K562 (cell line): ENCODE results near the gene KLB. TPM values are rescaled to one million over a fixed set of nuclear protein-coding genes. Genes with fewer than 3 reads are reported as not detected.

Source experiments
- ADNP ChIP-seq: fragments of 200-800 bp; sonication (Bioruptor generic); IDR thresholded peaks from 2 replicates; pipeline ENCODE4 v1.6.1; 2016; ENCODE audit warnings: missing genetic modification characterization, missing compliant biosample characterization
- AFF1 ChIP-seq, 2 experiments: fragments of 450-650 bp; IDR thresholded peaks; 2 replicates each; pipeline ENCODE4 v1.6.1; 2018; ENCODE audit warnings: mild to moderate bottlenecking in 2 of 2, low read depth in 1 of 2; ENCODE audit not compliant: partially characterized antibody in 2 of 2
- E2F5 ChIP-seq: sonication (generic); formaldehyde crosslinking; IDR thresholded peaks from 2 replicates; pipeline ENCODE4 v1.8.0; 2022; ENCODE audit warnings: mild to moderate bottlenecking, missing genetic modification reagents
- ELK1 ChIP-seq: sonication (generic); formaldehyde crosslinking; IDR thresholded peaks from 2 replicates; pipeline ENCODE4 v1.8.1; 2022; ENCODE audit warnings: missing genetic modification reagents
- FOXM1 ChIP-seq, 2 experiments: fragments of 450-650 bp in 1 of 2; sonication (generic) in 1 of 2; formaldehyde crosslinking in 1 of 2; IDR thresholded peaks; 2 replicates each; pipeline versions ENCODE4 v1.6.1 to v1.9.0; 2017 to 2022; ENCODE audit warnings: low read depth in 2 of 2, mild to moderate bottlenecking in 2 of 2, missing genetic modification reagents in 1 of 2, moderate library complexity in 1 of 2
- KHSRP ChIP-seq: fragments of 450-650 bp; IDR thresholded peaks from 2 replicates; pipeline ENCODE4 v1.6.1; 2017
- MEF2A ChIP-seq: IDR thresholded peaks from 2 replicates; pipeline ENCODE4 v1.6.1; 2011; ENCODE audit warnings: low read depth, mild to moderate bottlenecking, low read length, moderate library complexity; ENCODE audit not compliant: control insufficient read depth
- MTA2 ChIP-seq: fragments of 450-650 bp; IDR thresholded peaks from 2 replicates; pipeline ENCODE4 v1.6.1; 2016; ENCODE audit warnings: low read depth
- SMAD2 ChIP-seq: fragments of 150-350 bp; IDR thresholded peaks from 2 replicates; pipeline ENCODE4 v1.6.1; 2014; ENCODE audit warnings: low read depth, mild to moderate bottlenecking, low read length
- SMARCA4 ChIP-seq: fragments of 450-650 bp; IDR thresholded peaks from 2 replicates; pipeline ENCODE4 v1.6.1; 2016
- STAG1 ChIP-seq: sonication (generic); formaldehyde crosslinking; IDR thresholded peaks from 2 replicates; pipeline ENCODE4 v1.5.0; 2020; ENCODE audit warnings: missing genetic modification reagents, borderline replicate concordance
- TGIF2 ChIP-seq: sonication (generic); formaldehyde crosslinking; IDR thresholded peaks from 2 replicates; pipeline ENCODE4 v1.8.1; 2022; ENCODE audit warnings: mild to moderate bottlenecking, missing genetic modification reagents, moderate library complexity
- UBTF ChIP-seq, 2 experiments: IDR thresholded peaks; 2 replicates each; pipeline ENCODE4 v1.6.1; 2012; ENCODE audit warnings: improper control_type of control experiment in 2 of 2, low read depth in 2 of 2, low read length in 2 of 2, borderline replicate concordance in 1 of 2
- ZBTB9 ChIP-seq: fragments of 450-650 bp; formaldehyde crosslinking; IDR thresholded peaks from 2 replicates; pipeline ENCODE4 v1.4.0; 2020; ENCODE audit warnings: mild to moderate bottlenecking, moderate library complexity
- ZFP36 ChIP-seq: fragments of 150-350 bp; IDR thresholded peaks from 2 replicates; pipeline ENCODE4 v1.6.1; 2018; ENCODE audit warnings: low read length, low read depth; ENCODE audit not compliant: partially characterized antibody
- ZNF224 ChIP-seq: sonication (generic); formaldehyde crosslinking; IDR thresholded peaks from 2 replicates; pipeline ENCODE4 v1.8.0; 2022; ENCODE audit warnings: mild to moderate bottlenecking, missing genetic modification reagents
- ZNF263 ChIP-seq: sonication (generic); formaldehyde crosslinking; IDR thresholded peaks from 2 replicates; pipeline ENCODE4 v1.8.0; 2022; ENCODE audit warnings: mild to moderate bottlenecking, missing genetic modification reagents, borderline replicate concordance
- ZNF589 ChIP-seq: fragments of 200-800 bp; sonication (Bioruptor generic); IDR thresholded peaks from 2 replicates; pipeline ENCODE4 v1.6.1; 2016; ENCODE audit warnings: low read depth, missing genetic modification characterization, missing compliant biosample characterization
- polyA plus RNA-seq, 8 experiments: library from polyadenylated mRNA; depleted of rRNA in 4 of 8; stranded (reverse) in 5 of 8; unstranded in 3 of 8; fragments of >200 nt; fragmentation: Nextera tagmentation in 2 of 8; fragmentation: Illumina TruSeq in 1 of 8; extraction: Ambion mirVana in 2 of 8; extraction: Trizol in 1 of 8; gene quantifications; 2 replicates each; pipeline versions ENCODE4 v1.2.1 to v1.2.3, GENCODE V29; 2011 to 2014; ENCODE audit warnings: inconsistent platforms in 1 of 8, missing spikeins in 1 of 8
- total RNA-seq, 7 experiments: library from RNA; depleted of rRNA in 6 of 7; stranded (reverse); fragments of >200 nt in 6 of 7; fragmentation: Illumina TruSeq in 2 of 7; extraction: Trizol in 2 of 7; gene quantifications; 2 replicates each; pipeline versions ENCODE4 v1.2.1 to v1.2.3, GENCODE V29; 2011 to 2021; ENCODE audit warnings: low replicate concordance in 1 of 7

Gene KLB
- total and polyA plus RNA-seq, 9 of the 15 experiments (the other 6 are each of a cell fraction or from before 2014, with no cell fraction given): 0.04 to 0.13 TPM; not detected in 7

- TF ChIP-seq MTA2 (peak; percentile 49; the same call in 1 of the 2 replicates), SMAD2 (no peak), UBTF (IDR thresholded peaks at IDR 0.05; ENCODE audit: borderline replicate concordance in 1 of 2, low read depth in 2 of 2, low read length in 2 of 2) (no peak), ZFP36 (no peak), TGIF2 (no peak), AFF1 (IDR thresholded peaks at IDR 0.05; ENCODE audit: low read depth in 1 of 2, partially characterized antibody in 2 of 2) (no peak), STAG1 (no peak), ELK1 (CRISPR knock-in tag) (no peak), KHSRP (no peak), ZNF589 (CRISPR knock-in tag) (no peak), ZNF224 (no peak), MEF2A (no peak), ZBTB9 (CRISPR knock-in tag) (no peak), E2F5 (CRISPR knock-in tag) (no peak), ADNP (tag) (peak; percentile 58; the same call in 1 of the 2 replicates), FOXM1 (IDR thresholded peaks at IDR 0.05; ENCODE audit: low read depth) (no peak), FOXM1 (CRISPR knock-in tag; IDR thresholded peaks at IDR 0.05; ENCODE audit: low read depth) (no peak), ZNF263 (no peak), SMARCA4 (0 out of 2 replicates have a peak, but pooled peaks have one; percentile 18)
These were observed 78.0 kb downstream of the KLB start (continued) for GRCh38 chr4:39484582-39485272.
